HepG2 (cell line): ENCODE results near the gene LUC7L. TPM values are rescaled to one million over a fixed set of nuclear protein-coding genes. Genes with fewer than 3 reads are reported as not detected.
A peak's percentile ranks its signal among the peaks of the same experiment; 100 is the strongest.

ENCODE experiments used
- ASH2L ChIP-seq: fragments of 300-600, 200-600 bp; sonication (generic); IDR thresholded peaks from 2 replicates; pipeline ENCODE4 v1.7.0; 2017; ENCODE audit warnings: low read depth, mild to moderate bottlenecking, moderate library complexity, mixed read lengths, low read length; ENCODE audit not compliant: insufficient read length
- FOXM1 ChIP-seq: sonication (generic); formaldehyde crosslinking; IDR thresholded peaks from 2 replicates; pipeline ENCODE4 v1.5.0; 2020; ENCODE audit warnings: missing genetic modification reagents
- KDM5B ChIP-seq: sonication (generic); formaldehyde crosslinking; IDR thresholded peaks from 2 replicates; pipeline ENCODE4 v1.4.0; 2020; ENCODE audit warnings: missing genetic modification reagents, mild to moderate bottlenecking, borderline replicate concordance
- MAF1 ChIP-seq: sonication (generic); formaldehyde crosslinking; IDR thresholded peaks from 2 replicates; pipeline ENCODE4 v1.5.0; 2020; ENCODE audit warnings: missing genetic modification reagents, borderline replicate concordance
- SMC3 ChIP-seq: IDR thresholded peaks from 2 replicates; pipeline ENCODE4 v1.6.1; 2011; ENCODE audit warnings: low read length, improper control_type of control experiment
- ZKSCAN8 ChIP-seq: IDR thresholded peaks from 2 replicates; pipeline ENCODE4 v1.6.1; 2016; ENCODE audit warnings: borderline replicate concordance, missing genetic modification reagents, missing compliant biosample characterization
- polyA plus RNA-seq, 8 experiments: library from polyadenylated mRNA; depleted of rRNA in 3 of 8; stranded (reverse) in 7 of 8; unstranded in 1 of 8; fragments of >200 nt; fragmentation: Illumina TruSeq in 4 of 8; extraction: Trizol in 4 of 8; gene quantifications; 2 replicates each; pipeline versions ENCODE4 v1.2.1 to v1.2.3, GENCODE V29; 2011 to 2016; ENCODE audit warnings: low read depth in 4 of 8, missing spikeins in 1 of 8, mixed read lengths in 1 of 8; ENCODE audit not compliant: insufficient read depth in 1 of 8
- total RNA-seq, 5 experiments: library from RNA; depleted of rRNA; stranded (reverse); fragments of >200 nt; fragmentation: Illumina TruSeq; extraction: Trizol; gene quantifications; 2 replicates each; pipeline ENCODE4 v1.2.3, GENCODE V29; 2016; ENCODE audit warnings: low read depth in 1 of 5
- TF ChIP-seq, protein P1 (sequence below): sonication (generic); formaldehyde crosslinking; IDR thresholded peaks from 2 replicates; pipeline ENCODE4 v1.4.0; 2020; ENCODE audit warnings: missing genetic modification reagents
- TF ChIP-seq, protein P2 (sequence below): sonication (generic); formaldehyde crosslinking; IDR thresholded peaks from 2 replicates; pipeline ENCODE4 v1.5.1; 2020; ENCODE audit warnings: mild to moderate bottlenecking, moderate library complexity, missing genetic modification reagents
- TF ChIP-seq, protein P3 (sequence below): sonication (generic); formaldehyde crosslinking; IDR thresholded peaks from 2 replicates; pipeline ENCODE4 v1.5.0; 2020; ENCODE audit warnings: mild to moderate bottlenecking, missing genetic modification reagents, borderline replicate concordance
- TF ChIP-seq, protein P4 (sequence below): sonication (generic); formaldehyde crosslinking; IDR thresholded peaks from 2 replicates; pipeline ENCODE4 v1.9.0; 2022; ENCODE audit warnings: missing genetic modification reagents, mild to moderate bottlenecking, borderline replicate concordance
- TF ChIP-seq, protein P5 (sequence below): sonication (generic); formaldehyde crosslinking; IDR thresholded peaks from 2 replicates; pipeline ENCODE4 v1.8.0; 2022; ENCODE audit warnings: mild to moderate bottlenecking, missing genetic modification reagents; ENCODE audit not compliant: insufficient replicate concordance
- TF ChIP-seq, protein P6 (sequence below): sonication (generic); formaldehyde crosslinking; IDR thresholded peaks from 2 replicates; pipeline ENCODE4 v1.4.0; 2020; ENCODE audit warnings: missing genetic modification reagents
- TF ChIP-seq, protein P7 (sequence below): sonication (generic); formaldehyde crosslinking; IDR thresholded peaks from 2 replicates; pipeline ENCODE4 v1.8.0; 2022; ENCODE audit warnings: missing genetic modification reagents, mild to moderate bottlenecking, borderline replicate concordance

The LUC7L gene
- total and polyA plus RNA-seq, 2 of the 13 experiments (the other 11 are each of a cell fraction or from before 2014, with no cell fraction given): 48.7 to 56.9 TPM

DNA sequence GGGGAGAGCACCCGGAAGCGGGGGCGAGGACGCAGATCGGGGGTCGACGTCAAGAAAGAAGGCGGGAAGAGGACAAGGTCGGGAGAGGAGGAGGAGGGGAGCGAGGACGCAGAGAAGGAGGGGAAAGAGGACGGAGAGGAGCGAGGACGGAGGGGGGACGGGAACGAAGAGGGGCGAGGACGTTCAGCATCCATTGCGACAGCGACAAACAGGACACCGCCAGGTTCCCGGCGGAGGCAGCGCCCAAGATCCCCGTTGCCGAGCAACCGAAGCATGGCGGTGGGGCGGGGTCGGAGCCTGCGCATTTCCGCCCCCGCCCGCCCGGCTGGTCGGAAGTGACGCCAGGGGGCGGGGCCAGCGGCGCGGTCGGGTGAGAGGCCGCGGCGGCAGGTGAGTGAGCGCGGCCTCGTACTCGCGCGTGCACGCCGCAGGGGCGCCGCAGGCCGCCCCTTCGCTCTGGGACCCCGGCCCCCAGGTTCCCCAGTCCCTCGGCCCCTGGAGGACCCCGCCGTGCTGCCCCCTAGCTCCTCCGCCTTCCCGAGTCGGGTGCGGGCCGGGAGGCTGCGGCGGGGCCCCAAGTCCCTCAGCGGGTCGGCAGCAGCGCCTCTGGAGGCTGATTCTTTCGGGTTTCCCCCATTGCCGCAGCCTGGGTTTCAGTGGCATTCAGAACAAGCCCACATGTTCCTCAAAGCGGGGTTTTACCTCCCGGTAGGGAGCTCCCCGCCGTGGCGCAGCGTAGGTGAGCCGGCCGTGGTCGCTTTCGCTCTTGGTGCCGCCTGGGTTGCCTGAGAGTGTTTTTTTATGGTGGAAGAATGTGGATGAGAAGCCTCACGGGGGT is 5.4 kb upstream of the LUC7L start, which contains the start of gene FAM234A (continued):
- TF ChIP-seq, protein P1, sequence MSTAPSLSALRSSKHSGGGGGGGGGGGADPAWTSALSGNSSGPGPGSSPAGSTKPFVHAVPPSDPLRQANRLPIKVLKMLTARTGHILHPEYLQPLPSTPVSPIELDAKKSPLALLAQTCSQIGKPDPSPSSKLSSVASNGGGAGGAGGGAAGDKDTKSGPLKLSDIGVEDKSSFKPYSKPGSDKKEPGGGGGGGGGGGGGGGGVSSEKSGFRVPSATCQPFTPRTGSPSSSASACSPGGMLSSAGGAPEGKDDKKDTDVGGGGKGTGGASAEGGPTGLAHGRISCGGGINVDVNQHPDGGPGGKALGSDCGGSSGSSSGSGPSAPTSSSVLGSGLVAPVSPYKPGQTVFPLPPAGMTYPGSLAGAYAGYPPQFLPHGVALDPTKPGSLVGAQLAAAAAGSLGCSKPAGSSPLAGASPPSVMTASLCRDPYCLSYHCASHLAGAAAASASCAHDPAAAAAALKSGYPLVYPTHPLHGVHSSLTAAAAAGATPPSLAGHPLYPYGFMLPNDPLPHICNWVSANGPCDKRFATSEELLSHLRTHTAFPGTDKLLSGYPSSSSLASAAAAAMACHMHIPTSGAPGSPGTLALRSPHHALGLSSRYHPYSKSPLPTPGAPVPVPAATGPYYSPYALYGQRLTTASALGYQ (CRISPR knock-in tag): no peak
- TF ChIP-seq ZKSCAN8 (CRISPR knock-in tag) (0 out of 2 replicates have a peak, but pooled peaks have one; percentile 6), KDM5B (CRISPR knock-in tag) (peak; percentile 64; the same call in 1 of the 2 replicates), FOXM1 (CRISPR knock-in tag) (no peak), MAF1 (no peak), SMC3 (no peak), ASH2L (peak; percentile 75)
- TF ChIP-seq, protein P2, sequence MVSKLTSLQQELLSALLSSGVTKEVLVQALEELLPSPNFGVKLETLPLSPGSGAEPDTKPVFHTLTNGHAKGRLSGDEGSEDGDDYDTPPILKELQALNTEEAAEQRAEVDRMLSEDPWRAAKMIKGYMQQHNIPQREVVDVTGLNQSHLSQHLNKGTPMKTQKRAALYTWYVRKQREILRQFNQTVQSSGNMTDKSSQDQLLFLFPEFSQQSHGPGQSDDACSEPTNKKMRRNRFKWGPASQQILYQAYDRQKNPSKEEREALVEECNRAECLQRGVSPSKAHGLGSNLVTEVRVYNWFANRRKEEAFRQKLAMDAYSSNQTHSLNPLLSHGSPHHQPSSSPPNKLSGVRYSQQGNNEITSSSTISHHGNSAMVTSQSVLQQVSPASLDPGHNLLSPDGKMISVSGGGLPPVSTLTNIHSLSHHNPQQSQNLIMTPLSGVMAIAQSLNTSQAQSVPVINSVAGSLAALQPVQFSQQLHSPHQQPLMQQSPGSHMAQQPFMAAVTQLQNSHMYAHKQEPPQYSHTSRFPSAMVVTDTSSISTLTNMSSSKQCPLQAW (CRISPR knock-in tag): peak; percentile 74
- TF ChIP-seq, protein P3, sequence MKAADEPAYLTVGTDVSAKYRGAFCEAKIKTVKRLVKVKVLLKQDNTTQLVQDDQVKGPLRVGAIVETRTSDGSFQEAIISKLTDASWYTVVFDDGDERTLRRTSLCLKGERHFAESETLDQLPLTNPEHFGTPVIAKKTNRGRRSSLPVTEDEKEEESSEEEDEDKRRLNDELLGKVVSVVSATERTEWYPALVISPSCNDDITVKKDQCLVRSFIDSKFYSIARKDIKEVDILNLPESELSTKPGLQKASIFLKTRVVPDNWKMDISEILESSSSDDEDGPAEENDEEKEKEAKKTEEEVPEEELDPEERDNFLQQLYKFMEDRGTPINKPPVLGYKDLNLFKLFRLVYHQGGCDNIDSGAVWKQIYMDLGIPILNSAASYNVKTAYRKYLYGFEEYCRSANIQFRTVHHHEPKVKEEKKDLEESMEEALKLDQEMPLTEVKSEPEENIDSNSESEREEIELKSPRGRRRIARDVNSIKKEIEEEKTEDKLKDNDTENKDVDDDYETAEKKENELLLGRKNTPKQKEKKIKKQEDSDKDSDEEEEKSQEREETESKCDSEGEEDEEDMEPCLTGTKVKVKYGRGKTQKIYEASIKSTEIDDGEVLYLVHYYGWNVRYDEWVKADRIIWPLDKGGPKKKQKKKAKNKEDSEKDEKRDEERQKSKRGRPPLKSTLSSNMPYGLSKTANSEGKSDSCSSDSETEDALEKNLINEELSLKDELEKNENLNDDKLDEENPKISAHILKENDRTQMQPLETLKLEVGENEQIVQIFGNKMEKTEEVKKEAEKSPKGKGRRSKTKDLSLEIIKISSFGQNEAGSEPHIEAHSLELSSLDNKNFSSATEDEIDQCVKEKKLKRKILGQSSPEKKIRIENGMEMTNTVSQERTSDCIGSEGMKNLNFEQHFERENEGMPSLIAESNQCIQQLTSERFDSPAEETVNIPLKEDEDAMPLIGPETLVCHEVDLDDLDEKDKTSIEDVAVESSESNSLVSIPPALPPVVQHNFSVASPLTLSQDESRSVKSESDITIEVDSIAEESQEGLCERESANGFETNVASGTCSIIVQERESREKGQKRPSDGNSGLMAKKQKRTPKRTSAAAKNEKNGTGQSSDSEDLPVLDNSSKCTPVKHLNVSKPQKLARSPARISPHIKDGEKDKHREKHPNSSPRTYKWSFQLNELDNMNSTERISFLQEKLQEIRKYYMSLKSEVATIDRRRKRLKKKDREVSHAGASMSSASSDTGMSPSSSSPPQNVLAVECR (CRISPR knock-in tag): peak; percentile 84
- TF ChIP-seq, protein P4, sequence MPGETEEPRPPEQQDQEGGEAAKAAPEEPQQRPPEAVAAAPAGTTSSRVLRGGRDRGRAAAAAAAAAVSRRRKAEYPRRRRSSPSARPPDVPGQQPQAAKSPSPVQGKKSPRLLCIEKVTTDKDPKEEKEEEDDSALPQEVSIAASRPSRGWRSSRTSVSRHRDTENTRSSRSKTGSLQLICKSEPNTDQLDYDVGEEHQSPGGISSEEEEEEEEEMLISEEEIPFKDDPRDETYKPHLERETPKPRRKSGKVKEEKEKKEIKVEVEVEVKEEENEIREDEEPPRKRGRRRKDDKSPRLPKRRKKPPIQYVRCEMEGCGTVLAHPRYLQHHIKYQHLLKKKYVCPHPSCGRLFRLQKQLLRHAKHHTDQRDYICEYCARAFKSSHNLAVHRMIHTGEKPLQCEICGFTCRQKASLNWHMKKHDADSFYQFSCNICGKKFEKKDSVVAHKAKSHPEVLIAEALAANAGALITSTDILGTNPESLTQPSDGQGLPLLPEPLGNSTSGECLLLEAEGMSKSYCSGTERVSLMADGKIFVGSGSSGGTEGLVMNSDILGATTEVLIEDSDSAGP (CRISPR knock-in tag): peak; percentile 74; the same call in 1 of the 2 replicates
- TF ChIP-seq, protein P5, sequence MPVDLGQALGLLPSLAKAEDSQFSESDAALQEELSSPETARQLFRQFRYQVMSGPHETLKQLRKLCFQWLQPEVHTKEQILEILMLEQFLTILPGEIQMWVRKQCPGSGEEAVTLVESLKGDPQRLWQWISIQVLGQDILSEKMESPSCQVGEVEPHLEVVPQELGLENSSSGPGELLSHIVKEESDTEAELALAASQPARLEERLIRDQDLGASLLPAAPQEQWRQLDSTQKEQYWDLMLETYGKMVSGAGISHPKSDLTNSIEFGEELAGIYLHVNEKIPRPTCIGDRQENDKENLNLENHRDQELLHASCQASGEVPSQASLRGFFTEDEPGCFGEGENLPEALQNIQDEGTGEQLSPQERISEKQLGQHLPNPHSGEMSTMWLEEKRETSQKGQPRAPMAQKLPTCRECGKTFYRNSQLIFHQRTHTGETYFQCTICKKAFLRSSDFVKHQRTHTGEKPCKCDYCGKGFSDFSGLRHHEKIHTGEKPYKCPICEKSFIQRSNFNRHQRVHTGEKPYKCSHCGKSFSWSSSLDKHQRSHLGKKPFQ (CRISPR knock-in tag): no peak
- TF ChIP-seq, protein P6, sequence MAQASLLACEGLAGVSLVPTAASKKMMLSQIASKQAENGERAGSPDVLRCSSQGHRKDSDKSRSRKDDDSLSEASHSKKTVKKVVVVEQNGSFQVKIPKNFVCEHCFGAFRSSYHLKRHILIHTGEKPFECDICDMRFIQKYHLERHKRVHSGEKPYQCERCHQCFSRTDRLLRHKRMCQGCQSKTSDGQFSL (CRISPR knock-in tag): no peak
- TF ChIP-seq, protein P7, sequence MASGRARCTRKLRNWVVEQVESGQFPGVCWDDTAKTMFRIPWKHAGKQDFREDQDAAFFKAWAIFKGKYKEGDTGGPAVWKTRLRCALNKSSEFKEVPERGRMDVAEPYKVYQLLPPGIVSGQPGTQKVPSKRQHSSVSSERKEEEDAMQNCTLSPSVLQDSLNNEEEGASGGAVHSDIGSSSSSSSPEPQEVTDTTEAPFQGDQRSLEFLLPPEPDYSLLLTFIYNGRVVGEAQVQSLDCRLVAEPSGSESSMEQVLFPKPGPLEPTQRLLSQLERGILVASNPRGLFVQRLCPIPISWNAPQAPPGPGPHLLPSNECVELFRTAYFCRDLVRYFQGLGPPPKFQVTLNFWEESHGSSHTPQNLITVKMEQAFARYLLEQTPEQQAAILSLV (CRISPR knock-in tag): peak; percentile 89; the same call in 1 of the 2 replicates
